Measurements from ENCODE around the gene BICD1.

DNA sequence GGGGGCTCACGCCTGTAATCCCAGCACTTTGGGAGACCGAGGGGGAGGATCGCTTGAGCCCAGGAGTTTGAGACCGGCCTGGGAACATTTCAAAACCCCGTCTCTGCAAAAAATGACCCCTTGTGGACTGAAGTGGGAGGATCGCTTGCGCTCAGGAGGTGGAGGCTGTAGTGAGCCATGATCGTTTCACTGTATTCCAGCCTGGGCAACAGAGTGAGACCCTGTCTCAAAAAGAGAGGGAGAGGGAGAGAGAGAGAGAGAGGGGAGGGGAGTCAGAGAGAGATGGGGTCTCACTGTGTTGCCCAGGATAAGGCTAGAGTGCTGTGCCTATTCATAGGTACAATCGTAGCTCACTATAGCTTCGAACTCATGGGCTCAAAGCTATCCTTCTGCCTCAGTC, 295.5 kb downstream of the BICD1 start:
- TF ChIP-seq POLR2A (IDR thresholded peaks at IDR 0.05) = no peak
- TF ChIP-seq POLR2AphosphoS5 (IDR thresholded peaks at IDR 0.05) = no peak
